Endothelial cell of umbilical vein (primary cell): ENCODE data around the gene ARSB. TPM values are rescaled to one million over a fixed set of nuclear protein-coding genes. Genes with fewer than 3 reads are reported as not detected.

ENCODE experiments used
- BruUV-seq: library from RNA; stranded (reverse); fragments of 400-500 nt; replicated peaks from 2 replicates; lab custom pipeline; 2021; lab: Mats Ljungman, UMichigan
- CTCF ChIA-PET: fragments of 300-600, 350-600 bp; sonication (Branson Sonifier 250); formaldehyde crosslinking; loops from one replicate; lab custom pipeline; 2021; ENCODE audit warnings: antibody characterized with exemption, inconsistent platforms; lab: Charles Lee
- POLR2A ChIA-PET: fragments of 300-600, 350-600 bp; sonication (Branson Sonifier 250); formaldehyde crosslinking; loops from one replicate; lab custom pipeline; 2021; ENCODE audit warnings: antibody characterized with exemption, inconsistent platforms; lab: Charles Lee
- DNase-seq: peaks from one replicate; pipeline ENCODE4 v3.0.0-alpha.2; 2011; ENCODE audit warnings: low read depth, low spot score
- FAIRE-seq: peaks from 2 replicates; lab custom pipeline; 2011; peaks lifted over from hg19 to GRCh38; lab: Jason Lieb, UNC
- H2AFZ ChIP-seq: 2 replicates; pipeline ENCODE4 v1.6.0; 2012; ENCODE audit warnings: low read depth, low read length, control low read depth, inconsistent platforms
- H3K27ac ChIP-seq: 2 replicates; pipeline ENCODE4 v1.5.1; 2011; ENCODE audit warnings: low read depth, mild to moderate bottlenecking, control low read depth, low read length, moderate library complexity; ENCODE audit not compliant: insufficient read depth
- H3K27me3 ChIP-seq, 2 experiments: 2 replicates each; pipeline versions ENCODE4 v1.6.0 to v1.6.1; 2011; ENCODE audit warnings: low read length in 2 of 2, mixed read lengths in 1 of 2; ENCODE audit not compliant: control insufficient read depth in 2 of 2, insufficient read depth in 2 of 2
- H3K36me3 ChIP-seq, 2 experiments: 2 replicates in 1 of 2; 3 replicates in 1 of 2; pipeline ENCODE4 v1.5.1; 2011; ENCODE audit warnings: low read length in 2 of 2, mild to moderate bottlenecking in 1 of 2, moderate library complexity in 1 of 2; ENCODE audit not compliant: control insufficient read depth in 2 of 2, insufficient read depth in 2 of 2; ENCODE audit errors: extremely low read depth in 1 of 2
- H3K4me1 ChIP-seq: 3 replicates; pipeline ENCODE4 v1.5.1; 2011; ENCODE audit warnings: mild to moderate bottlenecking, low read length; ENCODE audit not compliant: control insufficient read depth, insufficient read depth; ENCODE audit errors: extremely low read depth
- H3K4me2 ChIP-seq: 2 replicates; pipeline ENCODE4 v1.6.1; 2011; ENCODE audit warnings: low read length, control low read depth, mixed read lengths; ENCODE audit not compliant: insufficient read depth
- H3K4me3 ChIP-seq, 3 experiments: fragments of 200-600 bp in 1 of 3; sonication (generic), shearing (Covaris generic) in 1 of 3; replicated peaks in 1 of 3; 2 replicates each; pipeline ENCODE4 v1.5.1; 2011 to 2016; ENCODE audit warnings: control low read depth in 3 of 3, low read length in 3 of 3, mild to moderate bottlenecking in 2 of 3, inconsistent platforms in 1 of 3, low read depth in 1 of 3, moderate library complexity in 1 of 3; ENCODE audit not compliant: insufficient read depth in 1 of 3
- H3K79me2 ChIP-seq: 2 replicates; pipeline ENCODE4 v1.6.0; 2012; ENCODE audit warnings: low read length, inconsistent platforms; ENCODE audit not compliant: control insufficient read depth, insufficient read depth
- H3K9ac ChIP-seq: replicated peaks from 2 replicates; pipeline ENCODE3; 2011; ENCODE audit warnings: low read length, control low read depth; ENCODE audit not compliant: insufficient read depth; ENCODE audit errors: extremely low read depth
- H3K9me1 ChIP-seq: replicated peaks from 3 replicates; pipeline ENCODE4 v1.6.0; 2011; ENCODE audit warnings: mild to moderate bottlenecking, low read length; ENCODE audit not compliant: control insufficient read depth, insufficient read depth; ENCODE audit errors: extremely low read depth
- H3K9me3 ChIP-seq: replicated peaks from 2 replicates; pipeline ENCODE4 v1.5.1; 2012; ENCODE audit warnings: low read length, inconsistent platforms; ENCODE audit not compliant: control insufficient read depth, insufficient read depth
- H4K20me1 ChIP-seq: replicated peaks from 2 replicates; pipeline ENCODE3; 2011; ENCODE audit warnings: mild to moderate bottlenecking, low read length; ENCODE audit not compliant: control insufficient read depth, insufficient read depth; ENCODE audit errors: extremely low read depth
- CTCF ChIP-seq, 2 donors: IDR thresholded peaks; 1 replicate in 1 of 2; 2 replicates in 1 of 2; pipeline ENCODE4 v1.5.1; 2011; ENCODE audit warnings: low read length in 2 of 2, mild to moderate bottlenecking in 2 of 2, moderate library complexity in 2 of 2, control low read depth in 1 of 2, inconsistent platforms in 1 of 2, low read depth in 1 of 2; ENCODE audit not compliant: insufficient read depth in 1 of 2; ENCODE audit errors: extremely low read depth in 1 of 2
- EZH2 ChIP-seq: IDR thresholded peaks from 2 replicates; pipeline ENCODE4 v1.6.1; 2012; ENCODE audit warnings: borderline replicate concordance, low read depth, mild to moderate bottlenecking, moderate library complexity, low read length, inconsistent platforms; ENCODE audit not compliant: severe bottlenecking
- FOS ChIP-seq: IDR thresholded peaks from 2 replicates; pipeline ENCODE4 v1.6.1; 2011; ENCODE audit warnings: mild to moderate bottlenecking, low read length, moderate library complexity, borderline replicate concordance; ENCODE audit not compliant: insufficient read depth
- GATA2 ChIP-seq: IDR thresholded peaks from 2 replicates; pipeline ENCODE4 v1.7.0; 2011; ENCODE audit warnings: low read depth, mild to moderate bottlenecking, moderate library complexity, mixed read lengths, low read length; ENCODE audit not compliant: insufficient read length, insufficient read depth
- JUN ChIP-seq: IDR thresholded peaks from 2 replicates; pipeline ENCODE4 v1.6.1; 2011; ENCODE audit warnings: borderline replicate concordance, low read depth; ENCODE audit not compliant: insufficient read length, insufficient read depth
- MYC ChIP-seq: IDR thresholded peaks from one replicate; pipeline ENCODE4 v1.6.1; 2011; ENCODE audit warnings: mild to moderate bottlenecking, low read depth, low read length
- POLR2A ChIP-seq: IDR thresholded peaks from 2 replicates; pipeline ENCODE4 v1.6.1; 2012; ENCODE audit warnings: low read depth, mild to moderate bottlenecking, control low read depth, low read length
- POLR2AphosphoS5 ChIP-seq: IDR thresholded peaks from 2 replicates; pipeline ENCODE4 v1.6.1; 2012; ENCODE audit warnings: low read depth, mild to moderate bottlenecking, control low read depth, low read length, moderate library complexity; ENCODE audit not compliant: insufficient read depth
- dilution Hi-C: fragments of 300-500 bp; cut with MboI; formaldehyde crosslinking; loops from one replicate; pipeline ENCODE4 v1.15.0; 2019; ENCODE audit warnings: low sequenced_read_pairs; ENCODE audit not compliant: extremely low pct_ligation_motif_present
- intact Hi-C: fragments of 100-400 bp; cut with micrococcal nuclease; formaldehyde crosslinking; loops from one replicate; pipeline ENCODE4 v1.10.0; 2022
- polyA plus RNA-seq, 4 experiments: library from polyadenylated mRNA; depleted of rRNA in 3 of 4; stranded (reverse) in 3 of 4; unstranded in 1 of 4; fragments of >200 nt; gene quantifications; 2 replicates each; pipeline versions ENCODE4 v1.2.1 to v1.2.3, GENCODE V29; 2011 to 2012; ENCODE audit warnings: missing spikeins in 1 of 4
- total RNA-seq: library from RNA; stranded (reverse); gene quantifications from 2 replicates; pipeline ENCODE4 v1.2.3, GENCODE V29; 2021
- TF ChIP-seq, protein P1 (sequence below): IDR thresholded peaks from 2 replicates; pipeline ENCODE4 v1.6.1; 2011; ENCODE audit not compliant: insufficient read depth, insufficient read length

The ARSB gene
- total and polyA plus RNA-seq, 2 donors (not counting 3 experiments of a cell fraction or from before 2014, with no cell fraction given), result 17.2 to 25.8 TPM

- H3K36me3 ChIP-seq, result no peaks in the 10 kb centered on the region
- no peak overlapping the region for H3K9ac ChIP-seq
- CTCF ChIA-PET, result interaction anchor here (1.0 to 13.1 kb wide), 8 partner anchors 10 to 1061 kb away, joined by 3 to 726 read pairs (median 60); no protein-coding TSS in a partner anchor
- DNase-seq (no peak), FAIRE-seq (no peak)
- intact Hi-C loops (loop anchor here (5.0 kb wide), 2 partner anchors 214 to 234 kb away; partner anchors contain the start of gene JMY), dilution Hi-C loops (no loop called here)
- H3K27ac ChIP-seq, result no peak overlapping the region
- H3K27me3 ChIP-seq, result peaks cover 2 to 19% of the 10 kb centered on the region in 2 experiments
- peaks cover 16% of the 10 kb centered on the region for H3K4me1 ChIP-seq
- no peak overlapping the region for H2AFZ ChIP-seq
- no peak overlapping the region for H3K4me3 ChIP-seq
- no peak overlapping the region for H3K4me2 ChIP-seq
- no TSS peak for BruUV-seq
- no peaks in the 10 kb centered on the region for H3K79me2 ChIP-seq
- TF ChIP-seq JUN, result no peak
- no peak for TF ChIP-seq EZH2
- no peak for TF ChIP-seq MYC
- no peak for TF ChIP-seq GATA2
- TF ChIP-seq POLR2A, result no peak
- TF ChIP-seq FOS, result no peak
- TF ChIP-seq POLR2AphosphoS5, result no peak
- no peak for TF ChIP-seq CTCF (IDR thresholded peaks at IDR 0.05; ENCODE audit: extremely low read depth in 1 of 2, insufficient read depth in 1 of 2, low read depth in 1 of 2, low read length in 2 of 2)
- TF ChIP-seq, protein P1, sequence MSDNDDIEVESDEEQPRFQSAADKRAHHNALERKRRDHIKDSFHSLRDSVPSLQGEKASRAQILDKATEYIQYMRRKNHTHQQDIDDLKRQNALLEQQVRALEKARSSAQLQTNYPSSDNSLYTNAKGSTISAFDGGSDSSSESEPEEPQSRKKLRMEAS, result no peak
- H3K9me1 ChIP-seq, result no peaks in the 10 kb centered on the region
- H4K20me1 ChIP-seq, result no peaks in the 10 kb centered on the region
- POLR2A ChIA-PET, result no interaction called here
- no peaks in the 10 kb centered on the region for H3K9me3 ChIP-seq
Observed at GRCh38 chr5:79023348-79023747, 38.2 kb upstream of the ARSB start.
